ENCODE results near the gene ARNT2. TPM values are rescaled to one million over a fixed set of nuclear protein-coding genes. Genes with fewer than 3 reads are reported as not detected.

ARNT2 gene
- total RNA-seq, 1 experiment from 2014 or later = 16.8 TPM

GRCh38 chr15:80574590-80574989 lies 170.4 kb downstream of the ARNT2 start:
- in situ Hi-C loops (cut with HindIII; ENCODE audit: low pct_unique_long_range_greater_than_20kb, low sequenced_read_pairs) = no loop called here
- DNase-seq (ENCODE audit: low read depth, low spot score) = no peak
- Histone ChIP-seq H3K4me3 (ENCODE audit: low read depth in 2 of 2, low read length in 2 of 2) (no peak overlapping the region), H3K36me3 (ENCODE audit: control insufficient read depth, insufficient read depth, low read length) (no peaks in the 10 kb centered on the region), H3K27me3 (ENCODE audit: control insufficient read depth, insufficient read depth, low read length) (no peaks in the 10 kb centered on the region), H3K27ac (ENCODE audit: low read length) (no peak overlapping the region), H3K9me3 (ENCODE audit: control insufficient read depth, insufficient read depth, low read depth, low read length) (no peaks in the 10 kb centered on the region), H3K4me1 (ENCODE audit: control insufficient read depth, insufficient read depth, low read length) (no peaks in the 10 kb centered on the region)
- no peak for ATAC-seq
- ChIA-PET CTCF (no interaction called here), POLR2A (no interaction called here)
- TF ChIP-seq REST (IDR thresholded peaks at IDR 0.05; ENCODE audit: insufficient read depth in 1 of 2, low read depth in 2 of 2, low read length in 1 of 2) (no peak), TCF7L2 (IDR thresholded peaks at IDR 0.05; ENCODE audit: low read depth, low read length) (no peak), SIN3A (IDR thresholded peaks at IDR 0.05; ENCODE audit: borderline replicate concordance, insufficient read depth, low read depth, low read length) (no peak), CTCF (IDR thresholded peaks at IDR 0.05) (no peak), POLR2AphosphoS5 (IDR thresholded peaks at IDR 0.05; ENCODE audit: low read depth, low read length) (no peak)
- intact Hi-C loops (cut with micrococcal nuclease; ENCODE audit: unreplicated experiment) = no loop called here
- BruUV-seq (replicated peaks) = no TSS peak

DNA sequence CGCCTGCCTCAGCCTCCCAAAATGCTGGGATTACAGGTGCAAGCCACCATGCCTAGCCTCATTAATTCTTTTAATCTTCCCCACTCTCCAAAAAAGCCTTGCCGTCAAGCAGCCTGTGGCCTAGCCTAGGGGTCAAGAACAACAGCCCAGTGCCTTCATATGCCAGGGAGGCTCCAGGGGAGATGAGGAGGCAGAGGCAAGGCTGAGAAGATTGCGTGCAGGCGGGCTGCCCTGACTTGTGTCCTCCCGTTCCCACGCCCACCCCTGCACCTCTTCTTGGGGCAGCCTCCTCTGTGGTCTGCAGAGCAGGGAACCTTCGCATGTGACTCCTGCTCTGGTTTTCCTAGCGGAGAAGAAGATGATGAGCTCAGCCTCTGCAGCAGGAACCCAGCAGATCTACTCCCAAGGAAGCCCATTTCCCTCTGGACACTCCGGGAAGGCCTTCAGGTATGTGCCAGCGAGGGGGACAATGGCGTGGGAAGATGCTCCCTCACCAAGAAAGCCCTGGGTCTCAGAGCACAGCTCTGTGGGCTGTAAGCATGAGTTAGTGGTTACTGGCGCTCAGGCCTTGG lies 172.4 kb downstream of the ARNT2 start:
- ChIA-PET POLR2A (no interaction called here), CTCF (no interaction called here)
- in situ Hi-C loops (cut with HindIII; ENCODE audit: low pct_unique_long_range_greater_than_20kb, low sequenced_read_pairs) (no loop called here), intact Hi-C loops (cut with micrococcal nuclease; ENCODE audit: unreplicated experiment) (no loop called here)
- Histone ChIP-seq H3K4me1 (ENCODE audit: control insufficient read depth, insufficient read depth, low read length) (no peaks in the 10 kb centered on the region), H3K27me3 (ENCODE audit: control insufficient read depth, insufficient read depth, low read length) (no peaks in the 10 kb centered on the region), H3K9me3 (ENCODE audit: control insufficient read depth, insufficient read depth, low read depth, low read length) (no peaks in the 10 kb centered on the region), H3K36me3 (ENCODE audit: control insufficient read depth, insufficient read depth, low read length) (no peaks in the 10 kb centered on the region), H3K27ac (ENCODE audit: low read length) (no peak overlapping the region), H3K4me3 (ENCODE audit: low read depth in 2 of 2, low read length in 2 of 2) (no peak overlapping the region)
- ATAC-seq (no peak), DNase-seq (ENCODE audit: low read depth, low spot score) (no peak)
- no TSS peak for BruUV-seq (replicated peaks)
- TF ChIP-seq TCF7L2 (IDR thresholded peaks at IDR 0.05; ENCODE audit: low read depth, low read length) (no peak), REST (IDR thresholded peaks at IDR 0.05; ENCODE audit: insufficient read depth in 1 of 2, low read depth in 2 of 2, low read length in 1 of 2) (no peak), SIN3A (IDR thresholded peaks at IDR 0.05; ENCODE audit: borderline replicate concordance, insufficient read depth, low read depth, low read length) (no peak), CTCF (IDR thresholded peaks at IDR 0.05) (no peak), POLR2AphosphoS5 (IDR thresholded peaks at IDR 0.05; ENCODE audit: low read depth, low read length) (no peak)
